Breast epithelium (tissue), 3 donors: ENCODE measurements around the gene TCAF1.

Experiments used
- CTCF ChIP-seq, 3 donors: fragments of 450-650 bp; IDR thresholded peaks; one replicate each; pipeline ENCODE4 v1.5.1; 2016 to 2017; ENCODE audit warnings: antibody characterized with exemption in 3 of 3, mild to moderate bottlenecking in 3 of 3, moderate library complexity in 3 of 3
- POLR2A ChIP-seq: fragments of 450-650 bp; IDR thresholded peaks from one replicate; pipeline ENCODE4 v1.6.1; 2016; ENCODE audit warnings: antibody characterized with exemption, mild to moderate bottlenecking, moderate library complexity

- TF ChIP-seq CTCF (IDR thresholded peaks at IDR 0.05) = no peak
- TF ChIP-seq POLR2A = no peak
These were observed 676 bp downstream of the TCAF1 start for GRCh38 chr7:143901332-143901667.
